SKM-1 treated with dmso at 0.1 percent for 144 hours (cell line): ENCODE measurements around the gene DISP2.
A peak's percentile ranks its signal among the peaks of the same experiment; 100 is the strongest.

Source experiments
- DNase-seq: peaks from one replicate; lab custom pipeline; 2025; ENCODE audit not compliant: unreplicated experiment; lab: John Stamatoyannopoulos, UW

Gene DISP2

DNA sequence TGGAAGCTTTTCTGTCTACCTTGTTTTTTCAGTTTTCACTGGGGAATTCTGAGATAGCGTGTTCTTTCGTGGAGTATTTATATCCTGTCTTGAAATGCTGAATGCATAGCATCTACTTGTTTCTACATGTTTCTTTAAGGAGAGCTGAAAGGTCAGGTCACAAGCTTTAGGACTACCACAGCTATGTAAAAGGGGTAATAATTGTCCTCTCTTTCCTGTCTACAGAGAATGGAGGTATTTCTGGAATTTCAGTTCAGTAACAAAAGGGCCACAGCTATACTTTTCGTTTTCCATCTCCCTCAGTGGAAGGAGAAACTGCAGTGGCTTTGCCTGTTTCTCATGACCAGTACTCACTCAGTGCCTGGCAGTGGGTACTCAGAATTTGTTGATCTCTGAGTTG is 29.8 kb upstream of the DISP2 start:
- DNase-seq, result no peak

DNA sequence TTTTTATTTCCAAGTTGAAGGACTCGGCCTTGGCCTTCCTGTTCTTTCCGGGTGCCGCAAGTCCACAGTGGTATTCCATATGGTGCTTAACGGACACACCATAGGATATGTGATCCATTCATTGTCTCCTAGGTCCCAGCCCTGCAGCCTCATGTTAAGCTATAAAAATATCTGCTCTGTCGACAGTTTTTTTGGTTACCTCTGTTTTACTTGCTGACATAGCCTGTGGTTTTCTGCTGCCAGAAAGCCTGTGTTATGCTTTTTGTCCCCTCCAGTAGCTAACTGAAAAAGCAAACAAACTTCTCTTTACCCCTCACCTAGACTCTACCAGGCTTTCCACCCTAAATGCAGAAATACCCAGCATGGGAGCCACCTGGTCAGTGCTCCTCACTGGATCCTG is 29.3 kb upstream of the DISP2 start:
- DNase-seq, result no peak

DNA sequence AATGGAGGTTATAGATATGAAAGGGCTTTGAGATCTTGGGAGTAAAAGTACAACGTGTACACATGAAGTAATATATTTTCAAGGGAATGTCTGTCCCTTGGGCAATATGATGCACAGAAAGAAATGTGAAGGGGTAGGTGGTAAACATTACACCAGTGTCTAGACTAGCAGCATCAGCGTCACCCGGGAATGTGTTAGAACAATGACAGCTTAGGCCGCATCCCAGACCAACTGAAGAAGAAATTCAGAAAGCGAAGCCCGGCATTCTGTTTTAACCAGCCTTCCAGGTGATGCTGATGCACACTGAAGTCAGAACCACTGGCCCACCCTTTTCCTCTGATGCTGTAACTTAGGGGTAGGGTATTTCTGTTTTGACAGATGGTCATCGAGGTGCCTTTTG is 28.2 kb upstream of the DISP2 start:
- no peak for DNase-seq

DNA sequence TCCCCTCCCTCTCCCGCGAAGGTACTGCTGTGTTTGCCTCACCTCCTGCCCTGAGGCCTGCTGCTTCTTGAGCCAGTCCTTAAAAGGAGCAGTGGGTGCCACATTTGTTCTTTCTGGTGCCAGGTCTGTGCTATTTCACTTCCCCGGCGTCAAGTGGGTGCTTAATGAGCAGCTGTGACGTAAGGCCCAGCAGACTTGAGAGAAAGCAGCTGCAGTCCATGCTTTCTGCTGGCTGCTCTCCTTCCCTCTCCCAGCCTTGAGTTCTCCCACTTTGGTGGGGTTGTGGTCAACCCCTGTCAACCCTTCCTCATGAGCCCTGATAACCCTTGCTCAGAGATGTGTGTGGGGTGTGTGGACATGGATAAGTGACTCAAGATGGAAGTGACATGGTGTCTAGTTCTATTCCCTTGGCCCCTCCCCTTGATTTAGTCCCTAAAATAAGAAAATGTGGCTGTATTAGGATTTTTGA is 27.6 kb upstream of the DISP2 start:
- DNase-seq, result peak; percentile 41

DNA sequence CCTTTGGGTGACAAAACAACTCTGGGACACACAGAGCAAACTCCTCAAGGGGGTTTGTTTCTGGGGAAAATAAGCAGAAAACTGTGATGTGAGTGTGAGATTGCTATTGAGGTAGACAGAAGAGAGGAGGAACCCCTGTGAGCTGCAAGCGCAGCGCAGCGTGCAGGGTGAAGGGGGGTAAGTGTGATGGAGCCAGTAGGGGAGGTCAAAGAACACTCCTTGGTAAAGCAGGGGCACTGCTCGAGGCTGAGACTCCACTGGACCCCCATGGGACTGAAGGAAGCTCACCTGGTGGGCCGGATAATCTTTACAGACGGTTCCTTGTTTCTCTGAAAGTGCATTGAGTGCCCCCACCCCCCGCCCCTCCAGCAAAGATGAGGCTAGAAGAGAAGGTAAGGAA is 27.0 kb upstream of the DISP2 start:
- no peak for DNase-seq

DNA sequence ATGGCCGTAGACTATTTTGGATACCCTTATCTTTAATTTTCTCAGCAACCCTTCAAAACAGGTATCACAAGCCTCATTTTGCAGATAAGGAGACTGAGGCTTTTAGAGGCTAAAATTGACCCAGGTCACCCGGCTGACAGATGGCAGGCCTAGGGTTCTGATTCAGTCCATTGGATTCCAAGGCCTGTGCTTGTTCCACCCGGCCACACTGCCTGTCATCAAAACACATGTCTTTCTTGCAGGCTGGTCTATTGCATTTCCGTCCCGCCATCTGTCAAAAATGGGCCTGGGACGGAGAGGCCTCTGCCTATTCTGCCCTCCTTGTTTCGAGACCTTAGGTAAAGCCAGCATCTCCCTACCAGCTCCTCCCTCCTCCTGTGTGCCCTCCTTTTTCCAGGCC is 26.4 kb upstream of the DISP2 start:
- DNase-seq, result no peak

DNA sequence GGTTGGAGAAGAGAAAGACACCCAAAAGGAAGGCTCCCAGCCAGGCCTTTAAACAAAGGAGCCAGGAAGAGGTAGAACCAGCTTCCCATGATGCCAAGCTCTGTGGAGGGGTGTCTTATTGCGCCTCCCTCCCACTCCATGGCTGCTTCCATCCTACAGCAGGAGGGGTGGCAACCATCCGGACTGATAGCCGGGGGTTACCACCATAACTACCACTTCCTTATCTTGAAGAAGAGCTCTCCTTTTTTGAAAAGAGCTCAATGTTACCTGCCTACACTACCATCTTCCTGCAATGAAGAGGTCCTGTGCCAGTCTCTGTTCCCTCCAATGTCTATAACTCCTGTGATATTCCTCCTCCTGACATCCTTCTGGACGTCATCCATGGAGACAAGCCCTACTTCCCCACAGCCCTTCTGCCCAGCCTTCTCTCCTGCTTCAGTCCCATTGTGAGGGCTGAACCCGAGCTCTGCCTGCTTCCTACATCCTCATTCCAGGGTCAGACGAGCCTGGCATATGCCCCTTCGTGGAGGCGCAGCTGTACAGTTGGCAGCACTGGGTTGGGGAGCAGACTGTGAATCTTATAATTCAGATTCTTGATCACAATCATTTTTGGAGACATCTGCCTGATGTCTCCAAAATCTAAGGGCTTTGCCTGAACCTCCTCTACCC is 25.8 kb upstream of the DISP2 start:
- no peak for DNase-seq

DNA sequence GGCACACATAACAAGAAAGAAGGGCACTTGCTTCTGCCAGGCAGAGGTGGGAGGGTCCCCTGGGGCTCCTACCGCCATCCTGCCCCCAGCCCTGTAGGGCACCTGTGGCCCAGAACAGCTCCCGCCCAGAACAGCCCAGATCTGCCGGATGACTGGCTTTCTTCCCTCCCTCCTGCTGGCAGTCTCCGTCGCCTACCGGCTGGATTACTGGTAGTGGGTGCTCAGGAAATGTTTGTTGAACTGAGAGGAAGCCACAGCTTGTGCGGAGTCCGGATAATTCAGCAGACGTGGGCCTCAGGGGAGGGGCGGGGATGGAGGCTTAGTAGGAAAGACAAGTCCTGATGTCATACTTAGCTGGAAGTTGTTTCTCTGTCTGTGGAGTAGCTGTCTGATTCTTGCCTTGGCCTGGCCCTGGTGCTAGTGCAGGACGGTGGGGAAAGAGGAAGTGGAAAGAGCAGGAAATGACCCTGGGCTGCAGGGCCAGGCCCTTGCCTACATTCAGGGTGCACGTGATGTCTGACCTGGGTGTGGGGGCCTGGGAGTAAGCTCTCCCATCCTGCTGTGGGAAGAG is 24.0 kb upstream of the DISP2 start:
- DNase-seq, result peak; percentile 97

DNA sequence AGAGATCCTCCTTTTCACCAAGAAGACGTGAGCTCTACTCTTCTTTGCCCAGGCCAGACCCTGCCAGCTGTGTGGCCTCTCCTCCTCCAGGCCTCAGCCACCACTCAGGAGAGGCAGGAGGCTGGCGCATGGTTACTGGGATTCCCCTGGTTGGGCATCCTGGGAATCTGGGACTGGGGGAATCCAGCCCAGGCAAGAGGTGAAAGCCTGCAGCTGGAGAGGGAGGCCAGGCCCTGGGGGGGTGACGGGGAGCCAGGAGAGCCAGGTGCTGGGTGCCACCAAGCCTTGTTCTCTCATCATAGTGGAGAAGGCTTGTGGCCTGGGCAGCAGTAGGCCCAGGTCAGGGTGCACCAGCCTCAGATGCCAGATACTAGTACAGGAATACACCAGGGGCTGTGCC is 23.5 kb upstream of the DISP2 start:
- no peak for DNase-seq

DNA sequence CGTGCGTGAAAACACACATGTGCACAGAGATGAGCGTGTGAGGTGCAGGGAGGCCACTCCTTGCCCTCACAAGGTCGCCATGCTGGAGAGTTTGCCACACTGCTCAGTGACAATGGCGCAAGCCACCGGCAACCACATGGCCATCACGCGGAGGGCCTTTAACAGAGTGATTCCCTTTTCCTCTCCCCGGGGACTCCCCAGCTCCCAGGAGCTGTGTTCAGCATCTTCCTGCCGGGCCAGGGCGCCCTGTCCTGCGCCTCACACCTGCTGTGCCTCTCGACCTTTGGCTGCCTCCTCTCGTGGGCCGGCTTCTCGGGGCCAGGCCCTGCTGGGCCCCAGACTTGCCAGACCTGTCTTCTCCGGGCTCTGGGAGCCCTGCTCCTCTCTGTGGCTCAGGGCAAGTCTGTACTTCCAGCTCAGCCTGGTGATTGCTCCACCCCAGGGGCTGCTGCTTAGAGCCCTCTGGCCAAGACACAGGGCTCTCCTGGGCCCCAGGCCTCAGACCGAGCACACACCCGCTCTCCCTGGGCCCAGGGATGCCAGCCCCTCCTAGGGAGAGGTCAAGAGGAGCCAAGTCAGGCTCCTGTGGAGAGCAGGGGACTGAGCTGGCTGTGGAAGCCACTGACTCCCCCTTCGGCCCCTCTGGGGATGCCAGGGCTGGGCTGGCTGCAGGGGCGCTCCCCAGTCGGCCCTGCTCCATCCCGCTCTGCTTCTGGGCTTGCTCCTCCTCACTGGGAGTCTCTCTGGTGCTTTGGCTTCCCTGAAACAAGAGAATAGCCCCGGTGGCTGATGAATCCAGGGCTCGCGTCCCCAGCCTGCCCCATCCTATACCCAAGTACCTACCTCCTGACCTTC is 22.9 kb upstream of the DISP2 start:
- DNase-seq, result peak; percentile 10

DNA sequence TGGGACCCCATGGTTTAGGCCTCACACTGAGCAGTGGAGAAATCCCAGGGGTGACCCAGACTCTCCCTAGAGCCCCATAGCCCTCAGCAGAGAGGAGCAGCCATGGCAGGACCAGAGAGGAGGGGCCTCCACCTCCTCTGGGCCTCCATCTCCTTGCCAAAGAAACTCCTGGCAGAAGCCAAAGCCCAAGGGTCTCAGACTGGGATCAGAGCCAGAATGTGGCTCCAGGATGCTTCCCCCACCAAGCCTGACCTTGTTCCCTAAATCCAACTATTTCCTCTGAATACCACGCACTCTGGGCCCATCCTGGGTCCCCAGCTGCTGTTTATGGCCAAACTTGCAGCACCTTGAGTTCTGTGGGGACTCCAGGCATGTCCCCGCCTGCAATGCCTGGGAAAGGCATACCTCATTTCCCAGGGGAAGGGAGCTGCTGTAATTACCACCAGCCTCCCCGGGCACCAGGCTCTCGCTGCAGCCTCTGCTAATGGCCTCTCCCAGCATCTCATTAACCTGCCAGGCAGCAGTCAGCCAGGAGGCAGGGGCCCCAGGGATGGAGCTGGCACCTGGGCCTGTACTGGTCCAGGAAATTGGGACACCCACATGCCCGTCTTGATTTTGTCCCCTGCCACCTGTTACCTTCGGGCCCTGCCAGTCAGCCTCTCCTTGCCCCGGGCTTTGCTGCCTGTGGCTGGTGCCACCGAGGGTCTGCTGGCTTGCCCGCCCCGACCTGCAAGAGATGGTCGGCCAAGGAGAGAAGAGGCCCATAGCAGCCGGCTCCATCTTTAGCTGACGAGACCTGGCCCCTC is 21.9 kb upstream of the DISP2 start:
- DNase-seq, result no peak

DNA sequence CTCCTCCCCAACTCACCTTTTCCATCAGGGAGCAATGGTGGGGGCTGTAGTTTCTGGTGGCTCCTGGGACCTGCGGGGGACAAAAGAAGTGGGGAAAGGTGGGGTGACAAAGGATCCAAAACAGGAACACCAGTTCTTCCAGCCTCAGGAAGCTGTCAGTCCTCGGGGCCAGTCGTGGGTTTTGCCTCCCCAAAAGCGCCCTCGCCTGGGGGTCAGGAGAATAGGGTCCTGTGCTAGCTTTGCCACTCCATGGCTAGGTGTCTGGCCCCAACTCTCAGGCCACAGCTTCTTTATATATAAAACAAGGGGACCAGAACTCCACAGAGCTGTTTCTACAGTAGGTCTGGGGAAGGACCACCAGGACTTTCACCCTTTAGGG is 21.3 kb upstream of the DISP2 start:
- peak; percentile 19 for DNase-seq

DNA sequence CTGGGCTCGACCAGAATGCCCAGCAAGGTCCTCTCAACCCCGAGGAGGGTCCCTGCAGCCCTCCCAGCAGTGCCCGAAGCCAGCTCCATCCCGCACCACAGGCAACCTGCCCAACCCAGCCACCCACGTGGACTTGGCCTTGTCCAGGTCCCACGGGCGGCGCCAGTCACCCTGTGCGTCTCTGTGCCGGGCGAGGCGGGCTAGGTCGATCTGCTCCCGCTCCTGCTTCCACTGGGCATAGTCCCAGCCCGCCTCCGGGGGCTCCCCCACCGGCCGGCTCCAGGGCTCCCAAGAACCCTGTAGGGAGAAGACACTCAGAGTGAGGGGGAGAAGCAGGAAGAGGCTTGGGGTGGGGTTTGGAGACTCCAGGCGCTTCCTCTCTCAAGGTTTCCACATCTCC is 20.4 kb upstream of the DISP2 start:
- DNase-seq, result no peak

DNA sequence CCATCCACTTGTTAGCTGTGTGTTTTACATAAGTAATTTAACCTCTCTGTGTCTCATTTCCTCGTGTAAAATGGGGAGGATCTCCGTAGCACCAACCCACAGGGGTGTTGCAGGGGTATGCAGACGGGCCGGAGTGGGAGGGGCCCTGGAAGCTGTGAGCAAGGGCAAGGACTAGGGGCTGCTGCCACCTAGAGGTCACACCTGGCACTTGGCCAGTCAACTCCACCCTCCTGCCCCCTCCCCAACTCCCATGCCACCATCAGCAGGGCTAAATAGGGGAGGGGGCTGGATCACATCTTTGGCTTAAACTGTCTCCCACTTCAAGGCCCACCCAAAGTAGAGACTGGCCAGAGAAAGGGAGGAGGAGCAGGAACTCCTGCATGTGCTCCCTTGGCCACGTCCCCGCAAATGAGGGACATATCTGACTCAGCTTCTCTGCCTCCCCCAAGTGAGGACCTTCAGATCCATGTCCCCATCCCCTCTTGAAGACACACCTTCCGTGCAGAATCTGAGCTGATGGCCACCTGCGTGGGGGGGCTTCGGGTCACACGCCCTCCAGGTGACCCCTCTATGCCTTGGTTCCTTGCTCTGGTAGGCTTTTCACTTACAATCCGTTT is 19.9 kb upstream of the DISP2 start:
- peak; percentile 84 for DNase-seq

DNA sequence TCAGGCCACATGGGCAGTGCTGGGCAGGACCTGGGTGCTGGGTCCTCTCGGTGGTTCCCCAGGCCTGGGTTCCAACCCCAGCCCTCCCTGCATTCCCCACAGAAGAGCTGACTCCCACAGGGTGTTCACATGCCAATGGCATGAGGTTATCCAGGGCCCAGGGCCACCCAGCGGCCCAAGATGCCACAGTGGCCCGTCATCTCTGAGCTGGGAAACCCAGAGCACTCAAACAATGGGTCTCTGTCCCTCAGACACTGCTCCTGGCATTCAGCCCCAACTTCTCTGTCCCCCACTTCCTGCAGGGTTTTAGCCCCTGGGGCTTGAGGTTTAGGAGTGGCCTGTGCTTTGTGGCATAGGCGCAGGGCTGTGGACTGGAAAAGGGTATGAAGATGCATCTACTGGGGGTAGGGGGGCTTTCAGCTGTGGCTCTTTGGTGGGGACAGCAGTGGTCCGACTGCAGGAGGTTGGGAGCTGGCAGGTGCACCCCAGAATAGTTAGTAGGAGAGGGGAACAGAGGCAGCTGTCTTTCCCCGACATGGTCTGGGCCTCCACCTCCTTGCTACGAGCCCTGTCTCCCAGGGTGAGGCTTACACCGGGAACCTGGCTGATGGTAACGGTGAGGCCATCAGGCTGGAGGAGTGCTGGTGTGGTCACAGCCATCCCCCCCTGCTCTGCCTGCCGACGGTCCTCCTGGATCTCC is 18.9 kb upstream of the DISP2 start:
- no peak for DNase-seq

DNA sequence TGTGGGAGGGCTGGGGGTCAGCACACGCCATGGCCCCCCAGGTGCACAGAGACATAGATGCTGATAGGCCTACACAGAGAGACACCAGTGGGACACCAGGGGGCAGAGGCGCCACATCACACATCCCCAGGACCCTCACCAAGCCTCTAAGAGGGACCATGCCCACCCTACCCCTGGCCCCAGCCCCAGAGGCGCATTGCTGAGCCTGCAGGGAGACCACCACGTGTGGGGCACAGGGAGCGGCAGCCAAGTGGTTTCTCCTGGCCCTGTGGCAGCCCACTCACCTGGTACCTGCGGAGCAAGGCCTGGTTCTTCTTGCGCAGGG is 18.4 kb upstream of the DISP2 start:
- no peak for DNase-seq

DNA sequence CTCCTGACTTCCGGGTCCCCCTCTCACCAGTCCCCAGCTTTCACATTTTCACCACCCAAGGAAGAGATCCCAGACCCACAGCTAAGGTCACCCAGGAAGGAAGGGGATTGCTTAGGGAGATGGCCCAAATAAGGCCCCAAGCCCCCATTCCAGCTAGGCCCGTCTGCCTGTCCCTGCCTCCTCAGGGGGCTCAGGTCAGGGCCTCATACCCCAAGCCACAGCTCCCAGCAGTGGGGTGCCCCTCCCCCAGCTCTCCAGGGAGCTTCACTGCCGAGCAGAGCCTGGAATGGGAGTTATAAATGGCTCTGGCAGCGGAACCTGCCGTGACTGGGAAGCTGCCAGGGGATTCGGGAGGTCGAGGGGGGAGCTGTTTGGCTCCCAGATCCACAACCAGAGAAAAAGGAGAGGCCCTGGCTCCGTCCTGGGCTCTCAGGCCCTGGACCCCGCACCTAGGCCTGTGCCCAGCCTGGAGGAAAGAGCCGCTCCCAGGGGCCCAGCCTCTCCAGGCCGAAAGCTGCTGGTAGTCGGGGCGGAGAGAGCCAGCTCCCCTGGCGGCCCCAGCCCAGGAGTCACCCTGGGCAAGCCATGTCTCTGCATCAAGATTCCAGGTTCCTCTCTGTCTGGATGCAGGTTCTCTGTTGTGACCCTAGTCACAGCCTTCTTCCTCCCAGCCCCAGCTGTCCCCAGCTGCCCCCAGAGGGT is 17.8 kb upstream of the DISP2 start:
- DNase-seq, result no peak

DNA sequence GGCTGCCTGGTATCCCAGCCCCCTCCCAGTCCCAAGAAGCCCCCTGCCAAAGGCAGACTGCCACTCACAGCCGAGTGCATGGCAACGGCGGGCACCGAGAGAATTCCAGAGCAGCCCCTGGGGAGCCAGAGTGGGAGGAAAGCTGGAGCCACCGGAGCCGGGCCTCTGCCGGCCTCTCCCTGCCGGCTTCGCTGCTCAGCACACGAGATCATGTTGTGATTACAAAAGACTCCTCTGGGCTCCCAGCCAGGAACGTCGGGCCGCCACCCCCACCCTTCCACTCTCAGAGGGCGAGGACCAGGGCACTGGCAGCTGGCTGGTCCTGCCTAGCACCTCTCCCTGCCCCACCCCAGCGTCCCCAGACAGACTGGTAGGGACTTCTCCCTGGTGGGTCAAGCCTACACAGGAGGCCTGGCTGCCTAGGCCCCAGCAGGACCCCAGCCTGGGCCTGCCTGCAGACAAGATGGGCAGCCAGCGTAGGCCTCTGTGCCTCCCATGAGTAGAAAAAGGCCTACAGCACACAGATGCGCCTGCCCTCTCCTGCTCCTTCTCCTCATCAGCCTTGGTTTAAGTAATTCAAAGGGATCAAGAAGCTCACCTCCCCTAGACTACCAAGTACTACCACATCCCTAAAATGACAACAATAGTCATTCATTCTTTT is 17.1 kb upstream of the DISP2 start, which contains the start of gene CCDC9B:
TSS of gene CCDC9B (minus strand) at position 200 of the 661 bp plus-strand sequence. CDS start at position 80, 120 bp downstream.
- DNase-seq, result peak; percentile 68
